K562 (cell line): ENCODE results near the gene TMEM127. TPM values are rescaled to one million over a fixed set of nuclear protein-coding genes. Genes with fewer than 3 reads are reported as not detected.

ENCODE experiments used
- ATAC-seq: fragments of 200-7000 bp; cut with Tn5 transposase; 3 replicates; pipeline ENCODE4 v1.9.1; 2020; ENCODE audit warnings: moderate library complexity
- BruUV-seq: library from RNA; stranded (reverse); fragments of 400-500 nt; replicated peaks from 2 replicates; lab custom pipeline; 2021; lab: Mats Ljungman, UMichigan
- CTCF ChIA-PET: fragments of 300-600 bp; formaldehyde crosslinking; extraction: SDS; loops from one replicate; lab custom pipeline; 2021; ENCODE audit warnings: low intra/inter-chr PET ratio; lab: Yijun Ruan, JAX
- POLR2A ChIA-PET: fragments of 300-600, 350-650 bp; sonication (Branson Sonifier 250); formaldehyde crosslinking; extraction: SDS; loops from one replicate; lab custom pipeline; 2021; ENCODE audit warnings: antibody characterized with exemption, inconsistent platforms; lab: Yijun Ruan, JAX
- DNase-seq, 4 experiments: peaks; one replicate each; pipeline versions ENCODE4 v3.0.0 to v3.0.0-alpha.2; 2011 to 2018; ENCODE audit warnings: low spot score in 3 of 4, mixed read lengths in 3 of 4; ENCODE audit errors: extremely low read depth in 1 of 4
- FAIRE-seq: peaks from 2 replicates; lab custom pipeline; 2011; peaks lifted over from hg19 to GRCh38; lab: Jason Lieb, UNC
- H2AFZ ChIP-seq: 2 replicates; pipeline ENCODE4 v1.6.0; 2011; ENCODE audit warnings: low read depth, low read length, control low read depth, inconsistent platforms
- H3K27ac ChIP-seq: fragments of 200-600 bp; 3 replicates; pipeline ENCODE4 v1.8.0; 2011; ENCODE audit warnings: low read depth, mild to moderate bottlenecking, control low read depth, inconsistent platforms, low read length, moderate library complexity, mixed read lengths; ENCODE audit errors: extremely low read depth
- H3K27me3 ChIP-seq, 2 experiments: fragments of 300-600 bp in 1 of 2; 2 replicates in 1 of 2; 3 replicates in 1 of 2; pipeline versions ENCODE4 v1.6.0 to v1.8.0; 2011; ENCODE audit warnings: inconsistent platforms in 2 of 2, low read length in 2 of 2, mild to moderate bottlenecking in 1 of 2, mixed read lengths in 1 of 2, moderate library complexity in 1 of 2; ENCODE audit not compliant: control insufficient read depth in 2 of 2, insufficient read depth in 2 of 2
- H3K36me3 ChIP-seq: fragments of 300-600 bp; 3 replicates; pipeline ENCODE4 v1.8.0; 2011; ENCODE audit warnings: mild to moderate bottlenecking, low read length, inconsistent platforms; ENCODE audit not compliant: control insufficient read depth, insufficient read depth
- H3K4me1 ChIP-seq, 2 experiments: fragments of 200-600 bp in 1 of 2; replicated peaks in 1 of 2; 2 replicates in 1 of 2; 3 replicates in 1 of 2; pipeline versions ENCODE4 v1.5.1 to v1.8.0; 2011; ENCODE audit warnings: inconsistent platforms in 2 of 2, low read length in 2 of 2, mild to moderate bottlenecking in 1 of 2, mixed read lengths in 1 of 2, moderate library complexity in 1 of 2; ENCODE audit not compliant: control insufficient read depth in 2 of 2, insufficient read depth in 2 of 2
- H3K4me2 ChIP-seq: 2 replicates; pipeline ENCODE4 v1.6.1; 2011; ENCODE audit warnings: low read length, control low read depth, inconsistent platforms, mixed read lengths; ENCODE audit not compliant: insufficient read depth
- H3K4me3 ChIP-seq: fragments of 200-600 bp; sonication (generic), shearing (Covaris generic); 2 replicates; pipeline ENCODE4 v1.5.1; 2016; ENCODE audit warnings: control low read depth, inconsistent platforms
- H3K79me2 ChIP-seq: fragments of 200-600 bp; 3 replicates; pipeline ENCODE4 v1.8.0; 2011; ENCODE audit warnings: low read length, inconsistent platforms; ENCODE audit not compliant: control insufficient read depth, insufficient read depth
- H3K9ac ChIP-seq, 2 experiments: 2 replicates each; pipeline versions ENCODE4 v1.6.0 to v1.6.1; 2011; ENCODE audit warnings: low read depth in 2 of 2, low read length in 2 of 2, control low read depth in 1 of 2, inconsistent platforms in 1 of 2, mild to moderate bottlenecking in 1 of 2, mixed read lengths in 1 of 2; ENCODE audit not compliant: insufficient read depth in 1 of 2
- H3K9me1 ChIP-seq: one replicate; pipeline ENCODE4 v1.6.0; 2011; ENCODE audit warnings: inconsistent platforms, mild to moderate bottlenecking, low read length, moderate library complexity; ENCODE audit not compliant: control insufficient read depth, insufficient read depth
- H3K9me3 ChIP-seq: replicated peaks from 2 replicates; pipeline ENCODE4 v1.5.1; 2011; ENCODE audit warnings: low read depth, low read length, inconsistent platforms; ENCODE audit not compliant: control insufficient read depth, insufficient read depth
- H4K20me1 ChIP-seq: replicated peaks from 2 replicates; pipeline ENCODE4 v1.6.1; 2011; ENCODE audit warnings: low read length, inconsistent platforms, mixed read lengths; ENCODE audit not compliant: control insufficient read depth, insufficient read depth
- ELF1 ChIP-seq: fragments of 200-800 bp; sonication (Bioruptor generic); IDR thresholded peaks from 2 replicates; pipeline ENCODE4 v1.6.1; 2016; ENCODE audit warnings: missing genetic modification characterization, missing compliant biosample characterization
- HMGN3 ChIP-seq: IDR thresholded peaks from 2 replicates; pipeline ENCODE4 v1.6.1; 2011; ENCODE audit warnings: borderline replicate concordance, low read depth, mild to moderate bottlenecking, mixed read lengths, low read length; ENCODE audit not compliant: insufficient read length; ENCODE audit errors: extremely low read depth
- ILF3 ChIP-seq: fragments of 450-650 bp; IDR thresholded peaks from 2 replicates; pipeline ENCODE4 v1.6.1; 2018; ENCODE audit warnings: antibody characterized with exemption, mild to moderate bottlenecking, moderate library complexity, borderline replicate concordance
- SRSF3 ChIP-seq: fragments of 200-400 bp; formaldehyde crosslinking; IDR thresholded peaks from 2 replicates; pipeline ENCODE4 v1.6.1; 2016; ENCODE audit warnings: mild to moderate bottlenecking, low read length, moderate library complexity; ENCODE audit not compliant: insufficient read depth
- TFE3 ChIP-seq: fragments of 450-650 bp; formaldehyde crosslinking; IDR thresholded peaks from 2 replicates; pipeline ENCODE4 v1.4.0; 2020; ENCODE audit warnings: mild to moderate bottlenecking, mixed read lengths
- ZNF212 ChIP-seq: fragments of 450-650 bp; formaldehyde crosslinking; IDR thresholded peaks from 2 replicates; pipeline ENCODE4 v1.4.0; 2020; ENCODE audit warnings: mild to moderate bottlenecking
- ZNF398 ChIP-seq: fragments of 250-450 bp; sonication (Bioruptor Pico); IDR thresholded peaks from 2 replicates; pipeline ENCODE4 v1.8.0; 2021; ENCODE audit warnings: moderate library complexity, mild to moderate bottlenecking, inconsistent platforms
- ZNF589 ChIP-seq: fragments of 200-800 bp; sonication (Bioruptor generic); IDR thresholded peaks from 2 replicates; pipeline ENCODE4 v1.6.1; 2016; ENCODE audit warnings: low read depth, missing genetic modification characterization, missing compliant biosample characterization
- WGBS: fragments of 100-300 bp; shearing (Covaris generic); methylation state at CpG from one replicate; pipeline ENCODE4 v1.1.6; 2016; ENCODE audit warnings: low coverage, mixed read lengths; ENCODE audit not compliant: insufficient coverage; ENCODE audit errors: missing lambda C conversion rate; 5-methylcytosine and 5-hydroxymethylcytosine counted together
- in situ Hi-C: fragments of 300-500 bp; cut with MboI; formaldehyde crosslinking; loops from 4 replicates; pipeline ENCODE4 v1.15.0; 2018; ENCODE audit warnings: inconsistent platforms, mixed read lengths
- intact Hi-C: fragments of 100-400 bp; cut with micrococcal nuclease; formaldehyde crosslinking; loops from 2 replicates; pipeline ENCODE4 v1.14.2; 2022
- polyA plus RNA-seq, 8 experiments: library from polyadenylated mRNA; depleted of rRNA in 4 of 8; stranded (reverse) in 5 of 8; unstranded in 3 of 8; fragments of >200 nt; fragmentation: Nextera tagmentation in 2 of 8; fragmentation: Illumina TruSeq in 1 of 8; extraction: Ambion mirVana in 2 of 8; extraction: Trizol in 1 of 8; gene quantifications; 2 replicates each; pipeline versions ENCODE4 v1.2.1 to v1.2.3, GENCODE V29; 2011 to 2014; ENCODE audit warnings: inconsistent platforms in 1 of 8, missing spikeins in 1 of 8
- total RNA-seq, 7 experiments: library from RNA; depleted of rRNA in 6 of 7; stranded (reverse); fragments of >200 nt in 6 of 7; fragmentation: Illumina TruSeq in 2 of 7; extraction: Trizol in 2 of 7; gene quantifications; 2 replicates each; pipeline versions ENCODE4 v1.2.1 to v1.2.3, GENCODE V29; 2011 to 2021; ENCODE audit warnings: low replicate concordance in 1 of 7

The TMEM127 gene
- total and polyA plus RNA-seq, 9 of the 15 experiments (the other 6 are each of a cell fraction or from before 2014, with no cell fraction given): 1.7 to 20.0 (median 9.9) TPM

DNA sequence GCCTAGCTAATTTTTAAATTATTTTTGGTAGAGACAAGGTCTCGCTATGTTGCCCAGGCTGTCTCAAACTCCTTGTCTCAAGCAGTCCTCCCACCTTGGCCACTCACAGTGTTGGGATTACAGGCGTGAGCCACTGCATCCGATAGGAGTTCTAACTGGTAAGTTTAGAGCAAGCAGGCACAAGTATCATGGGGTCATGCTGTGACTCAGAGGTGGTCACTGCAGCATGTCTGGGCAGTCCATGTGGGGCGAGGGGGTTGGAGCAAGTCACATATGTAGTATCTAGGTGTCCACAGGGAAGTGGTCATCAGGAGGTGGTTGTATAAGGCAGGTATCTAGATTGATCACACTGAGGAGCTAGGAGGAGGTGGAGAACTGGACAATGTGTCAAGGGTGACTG lies 34.5 kb downstream of the TMEM127 start:
- CTCF ChIA-PET: no interaction called here
- Histone ChIP-seq H3K9ac (no peak overlapping the region), H3K27me3 (no peaks in the 10 kb centered on the region), H3K4me1 (no peaks in the 10 kb centered on the region), H3K27ac (no peak overlapping the region), H3K9me1 (no peaks in the 10 kb centered on the region), H4K20me1 (no peaks in the 10 kb centered on the region), H3K79me2 (no peaks in the 10 kb centered on the region)
- ATAC-seq (no peak), FAIRE-seq (no peak)
- in situ Hi-C loops: no loop called here
- POLR2A ChIA-PET: interaction anchor here (1.8 to 2.3 kb wide), 2 partner anchors 9 to 10 kb away, joined by 5 to 14 read pairs; no protein-coding TSS in a partner anchor
- intact Hi-C loops: no loop called here
- no TSS peak for BruUV-seq
- TF ChIP-seq ZNF212 (CRISPR knock-in tag): no peak
- TF ChIP-seq ZNF589: no peak
- no peak for TF ChIP-seq ILF3
- TF ChIP-seq ELF1 (tag): no peak
- TF ChIP-seq HMGN3: no peak
- no peak for TF ChIP-seq ZNF398 (CRISPR knock-in tag)
- no peak for TF ChIP-seq TFE3 (CRISPR knock-in tag)
- no peak for TF ChIP-seq SRSF3
- TF ChIP-seq, all 486 proteins: peak for 0
- DNase-seq: no peak
- H3K36me3 ChIP-seq: peaks cover 3% of the 10 kb centered on the region; the same call in 1 of the 3 replicates
- WGBS: 80% methylated on average over 4 of the region's 4 CpGs
- no peak overlapping the region for H2AFZ ChIP-seq
- H3K4me3 ChIP-seq: no peak overlapping the region
- H3K4me2 ChIP-seq: no peak overlapping the region
- H3K9me3 ChIP-seq: no peaks in the 10 kb centered on the region
